Neutrophil (primary cell): Measurements from ENCODE around the gene ENTPD2.

Experiments
- H3K27ac ChIP-seq: fragments of 200-600 bp; sonication (generic); 2 replicates; pipeline ENCODE4 v1.5.1; 2016; ENCODE audit warnings: mild to moderate bottlenecking, moderate library complexity
- H3K27me3 ChIP-seq: fragments of 200-600 bp; sonication (generic); 2 replicates; pipeline ENCODE4 v1.6.0; 2016; ENCODE audit warnings: mild to moderate bottlenecking
- H3K36me3 ChIP-seq: fragments of 200-600 bp; sonication (generic); 2 replicates; pipeline ENCODE4 v1.5.1; 2017
- H3K4me1 ChIP-seq, 2 experiments: fragments of 200-600 bp in 1 of 2; sonication (generic) in 1 of 2; 1 replicate in 1 of 2; 2 replicates in 1 of 2; pipeline versions ENCODE4 v1.5.1 to v1.6.1; 2013 to 2016; ENCODE audit warnings: low read depth in 1 of 2, low read length in 1 of 2, mild to moderate bottlenecking in 1 of 2, moderate library complexity in 1 of 2; ENCODE audit not compliant: control insufficient read depth in 1 of 2, insufficient read depth in 1 of 2
- H3K4me3 ChIP-seq, 2 experiments: fragments of 200-600 bp in 1 of 2; sonication (generic) in 1 of 2; 1 replicate in 1 of 2; 2 replicates in 1 of 2; pipeline ENCODE4 v1.5.1; 2013 to 2016; ENCODE audit warnings: low read depth in 1 of 2, low read length in 1 of 2, mild to moderate bottlenecking in 1 of 2, moderate library complexity in 1 of 2
- H3K9me3 ChIP-seq: fragments of 200-600 bp; sonication (generic); 2 replicates; pipeline ENCODE4 v1.5.1; 2016
- CTCF ChIP-seq: fragments of 200-600 bp; sonication (generic); IDR thresholded peaks from 2 replicates; pipeline ENCODE4 v1.5.1; 2016; ENCODE audit warnings: antibody characterized with exemption

The ENTPD2 gene

DNA sequence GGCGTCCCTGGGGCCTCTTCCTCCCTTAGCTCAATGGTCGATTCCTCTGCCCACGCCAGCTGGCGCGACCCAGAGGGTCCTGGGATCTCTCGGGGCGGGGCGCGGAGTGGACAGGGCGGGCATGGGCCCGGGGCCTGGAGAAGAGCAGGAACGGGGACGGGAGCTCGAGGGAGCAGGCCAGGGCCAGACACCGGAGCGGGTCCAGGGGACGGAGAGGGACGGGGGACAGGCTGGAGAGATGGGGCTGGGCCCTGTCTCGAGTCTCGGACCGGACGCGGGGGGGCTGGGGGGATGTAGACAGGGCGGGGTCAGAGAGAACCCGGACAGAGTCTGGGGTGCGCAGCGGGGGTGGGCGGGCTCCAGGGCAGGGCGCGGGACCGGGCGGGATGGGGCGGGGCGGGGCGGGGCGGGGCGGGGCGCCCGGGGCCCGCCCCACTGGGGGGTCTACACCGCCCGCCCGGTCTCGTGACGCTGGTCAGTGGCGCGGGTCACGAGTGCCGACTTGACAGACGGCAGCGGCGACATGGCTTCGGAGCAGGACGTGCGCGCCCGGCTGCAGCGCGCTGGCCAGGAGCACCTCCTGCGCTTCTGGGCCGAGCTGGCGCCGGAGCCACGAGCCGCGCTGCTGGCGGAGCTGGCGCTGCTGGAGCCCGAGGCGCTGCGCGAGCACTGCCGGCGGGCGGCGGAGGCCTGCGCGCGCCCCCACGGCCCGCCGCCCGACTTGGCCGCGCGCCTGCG lies 23.3 kb upstream of the ENTPD2 start, which contains the start of gene UAP1L1:
UAP1L1 (plus strand) TSS at position 508 of the 738 bp plus-strand sequence; CDS start at position 524, 16 bp downstream.
- Histone ChIP-seq H3K27me3 (peaks cover 60% of the 10 kb centered on the region), H3K27ac (no peak within 1 kb of the TSS), H3K36me3 (no peaks in the 10 kb centered on the region), H3K4me3 (peak within 1 kb of the TSS; percentile 28 to 32), H3K4me1 (peaks cover 39 to 40% of the 10 kb centered on the region in 2 experiments), H3K9me3 (no peaks in the 10 kb centered on the region)
- TF ChIP-seq CTCF = no peak

DNA sequence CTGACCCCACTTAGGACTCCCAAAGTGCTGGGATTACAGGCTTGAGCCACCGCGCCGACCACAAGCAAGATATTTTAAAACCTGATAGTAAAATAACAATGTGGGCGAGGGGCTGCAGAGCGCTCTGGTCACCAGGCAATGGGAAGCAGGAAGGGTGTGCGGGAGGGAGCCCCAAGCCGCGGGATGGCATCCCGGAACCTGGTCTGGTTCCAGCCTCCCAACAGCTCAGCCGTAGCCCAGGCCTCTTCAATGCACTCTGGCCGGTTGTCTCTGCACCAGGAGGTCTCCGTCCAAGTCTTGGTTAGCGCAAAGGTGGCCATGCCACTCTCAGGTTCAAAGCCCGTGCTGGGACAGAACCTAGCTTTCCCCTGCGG lies 22.8 kb upstream of the ENTPD2 start:
- no peaks in the 10 kb centered on the region for H3K9me3 ChIP-seq
- no peaks in the 10 kb centered on the region for H3K36me3 ChIP-seq
- H3K27me3 ChIP-seq = peaks cover 61% of the 10 kb centered on the region
- TF ChIP-seq CTCF = no peak
- H3K27ac ChIP-seq = no peak overlapping the region
- peaks cover 44 to 46% of the 10 kb centered on the region in 2 experiments for H3K4me1 ChIP-seq
- H3K4me3 ChIP-seq = peak overlapping the region in 1 of 2 experiments; percentile 20

GRCh38 chr9:137075275-137075775 lies 21.5 kb upstream of the ENTPD2 start:
- Histone ChIP-seq H3K27me3 (peaks cover 72% of the 10 kb centered on the region), H3K4me3 (no peak overlapping the region), H3K27ac (no peak overlapping the region), H3K9me3 (no peaks in the 10 kb centered on the region), H3K4me1 (peaks cover 56 to 57% of the 10 kb centered on the region in 2 experiments), H3K36me3 (no peaks in the 10 kb centered on the region)
- TF ChIP-seq CTCF = no peak

DNA sequence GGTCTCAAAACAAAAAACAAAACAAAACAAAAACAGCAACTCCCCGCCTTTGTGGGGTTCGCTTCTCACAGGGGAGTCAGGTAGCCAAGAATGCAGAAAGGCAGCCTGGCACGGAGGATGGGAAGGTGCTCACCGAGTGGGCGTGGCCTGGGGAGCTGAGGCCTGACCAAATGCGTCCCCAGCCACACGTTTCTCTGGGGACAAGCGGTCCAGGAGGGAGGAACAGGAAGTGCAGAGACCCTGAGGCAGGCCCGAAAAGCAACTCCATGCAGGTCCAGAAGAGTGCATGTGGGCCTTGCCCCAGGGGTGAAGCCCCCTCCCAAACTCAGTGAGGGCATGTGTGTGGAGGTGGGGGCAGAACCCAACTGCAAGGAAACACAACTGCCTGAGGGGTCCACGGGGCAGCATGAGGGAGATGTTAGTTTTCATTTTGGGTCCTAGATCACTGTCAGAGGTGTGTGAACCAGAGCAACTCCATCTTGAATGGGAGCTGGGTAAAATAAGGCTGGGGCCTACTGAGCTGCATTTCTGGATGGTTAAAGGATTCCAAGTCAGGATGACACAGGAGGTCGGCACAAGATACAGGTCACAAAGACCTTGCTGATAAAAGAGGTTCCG lies 20.9 kb upstream of the ENTPD2 start:
- Histone ChIP-seq H3K4me1 (peaks cover 58 to 61% of the 10 kb centered on the region in 2 experiments), H3K36me3 (no peaks in the 10 kb centered on the region), H3K27ac (no peak overlapping the region), H3K9me3 (no peaks in the 10 kb centered on the region), H3K4me3 (no peak overlapping the region), H3K27me3 (peaks cover 72% of the 10 kb centered on the region)
- TF ChIP-seq CTCF = no peak

DNA sequence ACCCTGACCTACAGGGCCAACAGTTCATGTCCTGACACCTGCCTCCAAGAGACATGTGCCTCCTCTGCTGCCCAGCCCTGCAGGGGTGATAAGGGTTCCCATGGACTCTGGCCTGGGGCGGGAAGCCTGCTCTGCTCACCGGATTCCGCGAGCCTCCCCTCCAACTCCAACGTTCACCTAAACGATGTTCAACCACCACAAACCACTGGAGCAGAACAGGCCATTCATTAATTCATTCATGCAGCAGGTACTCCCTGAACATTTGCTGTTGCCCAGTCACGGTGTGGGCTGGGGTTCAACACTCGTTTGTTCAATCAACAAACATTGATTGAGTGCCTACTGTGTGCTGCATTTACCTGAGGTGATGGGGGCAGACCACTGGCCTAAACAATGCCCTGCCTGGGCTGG lies 20.1 kb upstream of the ENTPD2 start:
- Histone ChIP-seq H3K4me3 (no peak overlapping the region), H3K27me3 (peaks cover 72% of the 10 kb centered on the region), H3K36me3 (no peaks in the 10 kb centered on the region), H3K4me1 (peaks cover 66 to 69% of the 10 kb centered on the region in 2 experiments), H3K9me3 (no peaks in the 10 kb centered on the region), H3K27ac (peak overlapping the region; percentile 73)
- no peak for TF ChIP-seq CTCF
